HG03571 (cell line): ENCODE results near the gene NPM3.

Source experiments
- ATAC-seq: cut with Tn5 transposase; IDR thresholded peaks from one replicate; pipeline ENCODE4 v1.9.1; 2021; ENCODE audit not compliant: unreplicated experiment

Gene NPM3

DNA sequence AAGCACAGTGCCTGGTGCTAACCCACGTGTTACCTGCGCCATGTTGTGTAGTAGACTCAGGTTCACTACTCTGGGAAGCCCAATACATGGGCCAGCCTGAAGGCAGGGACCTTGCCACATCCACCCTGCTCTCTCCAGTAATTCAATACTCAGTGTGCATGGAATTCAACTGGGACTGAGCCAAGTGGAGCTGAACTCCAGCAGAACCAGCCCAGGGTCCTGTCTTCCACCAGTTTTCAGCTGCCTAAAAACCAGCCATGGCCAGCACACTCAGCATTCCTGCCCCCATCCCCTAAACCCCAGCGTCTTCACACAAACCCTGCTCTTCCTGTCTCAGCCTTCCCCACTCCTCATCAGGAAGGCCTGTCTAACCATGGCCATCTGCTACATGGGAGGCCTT lies 22.7 kb downstream of the NPM3 start:
- no peak for ATAC-seq

DNA sequence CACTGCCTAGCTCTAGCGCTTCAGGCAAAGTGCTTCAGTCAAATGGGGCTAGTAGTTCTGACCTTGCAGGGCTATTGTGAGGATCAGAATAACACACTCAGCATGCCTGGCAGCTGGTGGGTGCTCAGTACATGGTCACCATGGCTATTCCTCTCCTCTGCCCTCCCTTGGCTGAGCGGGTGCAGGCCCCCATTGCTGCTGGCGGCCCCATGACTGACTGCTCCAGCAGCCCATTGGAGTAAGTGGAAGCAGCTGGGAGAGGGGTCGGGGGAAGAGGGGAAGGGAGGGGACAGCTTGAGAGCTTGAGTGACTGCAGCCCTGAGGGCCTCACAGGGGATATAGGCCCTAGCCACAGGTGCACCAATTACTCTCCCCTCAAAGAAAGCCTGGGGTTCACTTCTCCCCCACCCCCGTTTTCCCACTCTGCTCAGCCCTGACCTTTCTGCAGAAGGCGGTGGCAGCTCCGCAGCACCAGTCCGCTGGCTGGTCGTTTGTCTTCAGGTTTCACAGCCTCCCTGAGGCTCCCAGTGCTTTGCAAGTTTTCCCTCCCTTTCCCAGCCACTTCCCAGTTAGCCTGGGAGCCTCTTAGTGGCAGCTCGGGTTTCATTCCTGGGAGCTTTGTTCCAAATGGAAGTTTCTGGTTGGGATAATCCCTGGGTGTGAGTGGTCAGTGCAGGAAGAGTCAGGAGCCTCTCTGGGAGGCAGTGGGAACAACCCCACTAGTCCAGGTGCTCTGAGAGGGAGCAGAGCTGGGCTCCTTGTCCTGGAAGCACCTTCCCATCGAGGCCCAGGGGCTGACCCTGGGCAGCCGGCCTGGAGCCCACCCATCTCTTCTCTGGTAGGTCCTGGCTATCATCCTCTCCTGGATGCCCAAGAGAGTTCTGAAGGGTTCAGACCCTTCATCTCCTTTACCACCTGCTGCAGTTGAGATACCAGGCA lies 23.7 kb downstream of the NPM3 start:
- no peak for ATAC-seq

GRCh38 chr10:101758858-101759257 lies 24.4 kb downstream of the NPM3 start:
- no peak for ATAC-seq

DNA sequence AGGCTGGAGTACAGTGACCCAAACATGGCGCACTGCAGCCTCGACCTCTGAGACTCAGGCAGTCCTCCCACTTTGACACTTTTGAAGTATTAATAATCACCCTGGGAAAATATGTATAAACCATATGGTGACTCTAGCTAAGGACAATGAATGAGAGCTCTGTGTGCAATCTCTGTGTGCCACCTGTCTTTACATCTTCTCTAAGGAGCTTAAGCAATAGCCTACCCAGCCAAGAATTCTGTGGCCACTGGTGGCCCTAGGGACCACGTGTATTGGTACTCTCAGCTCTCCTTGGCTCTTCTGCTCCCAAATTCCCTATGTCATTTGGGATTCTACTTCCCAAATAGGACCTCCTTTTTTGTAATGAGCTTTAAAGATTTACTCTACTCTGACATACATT lies 31.0 kb downstream of the NPM3 start:
- no peak for ATAC-seq

GRCh38 chr10:101749047-101750016 lies 33.9 kb downstream of the NPM3 start:
- no peak for ATAC-seq

DNA sequence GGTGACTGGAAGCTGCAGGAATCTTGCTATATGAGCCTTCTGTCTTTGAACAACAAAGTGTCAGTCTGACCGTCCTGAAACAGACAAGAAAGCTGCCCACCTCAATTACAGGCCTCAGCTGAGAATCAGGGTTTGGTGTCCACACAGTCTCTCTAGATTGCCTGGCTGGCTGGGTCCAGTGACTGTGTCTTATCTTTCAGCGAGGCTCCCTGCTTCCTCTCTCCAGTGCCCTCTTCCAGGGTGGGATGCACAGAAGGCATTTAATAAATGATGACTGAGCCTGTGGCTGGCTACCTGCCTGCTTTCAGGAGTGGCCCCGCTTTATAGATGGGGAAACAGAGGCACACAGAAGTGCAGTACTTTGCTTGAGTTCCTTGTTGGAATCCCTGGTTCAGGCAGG lies 34.8 kb downstream of the NPM3 start:
- ATAC-seq, result no peak

DNA sequence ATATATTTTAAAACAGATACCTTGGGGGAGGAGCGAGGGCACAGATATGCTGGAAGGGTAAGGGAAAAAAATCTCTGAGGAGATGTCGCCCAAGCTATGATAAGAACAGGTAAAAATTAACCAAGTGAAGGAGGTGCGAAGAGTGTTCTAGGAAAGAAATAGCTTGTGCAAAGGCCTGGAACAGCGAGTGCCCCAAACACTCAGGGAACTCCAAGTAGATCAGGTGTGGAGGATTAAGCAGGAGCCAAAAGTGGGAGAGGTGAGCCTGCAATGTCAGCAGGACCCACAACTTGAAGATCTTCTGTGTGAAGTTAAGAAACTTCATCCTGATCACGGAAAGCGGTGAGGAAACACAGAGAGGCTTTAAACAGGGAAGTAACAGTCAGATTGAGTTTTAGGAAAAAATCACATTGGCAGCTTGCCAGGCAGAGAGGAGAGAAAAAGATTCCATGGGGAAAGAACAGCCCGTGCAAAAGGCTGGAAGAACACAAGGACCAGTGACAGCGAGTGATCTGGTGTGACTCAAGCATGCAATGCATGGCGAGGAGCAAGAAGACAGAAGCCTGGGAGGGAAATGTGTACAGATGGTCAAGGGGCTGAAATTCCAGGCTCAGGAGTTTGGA lies 38.1 kb downstream of the NPM3 start:
- ATAC-seq, result no peak

DNA sequence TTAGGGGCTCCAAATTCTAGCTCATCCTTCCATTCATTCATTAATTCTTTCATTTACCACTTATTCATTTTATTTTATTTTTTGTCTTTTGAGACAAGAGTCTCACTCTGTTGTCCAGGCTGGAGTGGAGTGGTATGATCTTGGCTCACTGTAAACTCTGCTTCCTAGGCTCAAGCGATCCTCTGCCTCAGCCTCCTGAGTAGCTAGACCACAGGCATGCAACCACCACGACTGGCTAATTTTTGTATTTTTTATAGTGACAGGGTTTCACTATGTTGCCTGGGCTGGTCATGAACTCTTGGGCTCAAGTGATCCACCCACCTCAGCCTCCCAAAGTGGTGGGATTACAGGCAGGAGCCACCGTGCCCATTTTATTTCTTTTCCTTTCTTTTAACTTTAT lies 39.0 kb downstream of the NPM3 start:
- no peak for ATAC-seq

DNA sequence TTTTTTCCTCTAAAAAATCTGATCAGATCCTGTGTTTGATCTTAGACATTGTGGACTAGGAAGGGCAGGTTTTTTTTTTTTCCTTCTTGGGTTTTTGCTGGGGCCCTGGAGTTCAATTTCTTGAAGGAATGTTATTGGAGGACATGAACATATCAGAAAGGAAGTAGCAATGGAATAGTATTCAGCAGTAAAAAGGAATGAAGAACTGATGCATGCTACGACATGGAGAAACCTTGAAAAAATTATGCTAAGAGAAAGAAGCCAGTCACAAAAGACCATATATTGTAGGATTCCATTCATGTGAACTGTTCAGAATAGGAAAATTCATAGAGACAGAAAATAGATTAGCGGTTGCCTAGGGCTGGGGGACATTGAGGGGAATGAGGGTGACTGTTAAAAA lies 41.3 kb downstream of the NPM3 start:
- ATAC-seq, result no peak

GRCh38 chr10:101736666-101737065 lies 46.6 kb downstream of the NPM3 start:
- ATAC-seq, result no peak

DNA sequence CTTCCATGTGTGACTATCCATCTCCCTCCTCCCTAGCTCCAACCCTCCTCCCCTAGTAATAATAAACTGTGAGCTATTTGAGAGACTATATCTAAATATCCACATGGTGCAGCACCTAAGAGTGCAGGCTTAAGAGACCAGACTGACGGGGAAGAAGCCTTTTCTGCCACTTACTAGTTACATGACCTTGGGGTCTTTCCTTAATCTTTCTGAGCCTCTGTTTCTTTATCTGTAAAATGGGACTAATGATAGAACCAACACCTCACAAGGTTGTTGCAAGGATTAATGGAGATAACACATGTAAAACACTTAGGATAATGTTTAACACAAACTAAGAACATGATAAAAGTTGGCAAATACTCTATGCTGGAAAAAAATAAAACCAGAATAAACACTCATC lies 51.1 kb downstream of the NPM3 start:
- ATAC-seq, result no peak
